CD14-positive monocyte (primary cell): ENCODE results near the gene ARHGAP33. TPM values are rescaled to one million over a fixed set of nuclear protein-coding genes. Genes with fewer than 3 reads are reported as not detected.
A peak's percentile ranks its signal among the peaks of the same experiment; 100 is the strongest.

Source experiments
- DNase-seq, 3 donors: peaks; one replicate each; pipeline ENCODE4 v3.0.0-alpha.2; 2011 to 2022
- H2AFZ ChIP-seq: 2 replicates; pipeline ENCODE4 v1.6.0; 2012; ENCODE audit warnings: mild to moderate bottlenecking, low read depth, low read length, inconsistent platforms; ENCODE audit not compliant: insufficient read depth, poor library complexity, severe bottlenecking
- H3K27ac ChIP-seq, 2 donors: 1 replicate in 1 of 2; 2 replicates in 1 of 2; pipeline ENCODE4 v1.5.1; 2012 to 2013; ENCODE audit warnings: low read length in 2 of 2, control low read depth in 1 of 2, inconsistent platforms in 1 of 2, low read depth in 1 of 2, mild to moderate bottlenecking in 1 of 2
- H3K27me3 ChIP-seq, 2 donors: one replicate each; pipeline versions ENCODE4 v1.6.0 to v1.6.1; 2011 to 2013; ENCODE audit warnings: low read length in 2 of 2; ENCODE audit not compliant: control insufficient read depth in 2 of 2, insufficient read depth in 2 of 2
- H3K36me3 ChIP-seq, 2 donors: replicated peaks in 1 of 2; 1 replicate in 1 of 2; 2 replicates in 1 of 2; pipeline versions ENCODE4 v1.5.1 to v1.6.1; 2012 to 2013; ENCODE audit warnings: low read length in 2 of 2, control low read depth in 1 of 2, inconsistent platforms in 1 of 2, mild to moderate bottlenecking in 1 of 2; ENCODE audit not compliant: insufficient read depth in 2 of 2, control insufficient read depth in 1 of 2
- H3K4me1 ChIP-seq, 2 donors: 1 replicate in 1 of 2; 2 replicates in 1 of 2; pipeline versions ENCODE4 v1.5.1 to v1.6.1; 2012 to 2013; ENCODE audit warnings: low read length in 2 of 2, control low read depth in 1 of 2, inconsistent platforms in 1 of 2, mild to moderate bottlenecking in 1 of 2, moderate library complexity in 1 of 2; ENCODE audit not compliant: insufficient read depth in 2 of 2, control insufficient read depth in 1 of 2
- H3K4me2 ChIP-seq: replicated peaks from 2 replicates; pipeline ENCODE3; 2012; ENCODE audit warnings: low read length, moderate library complexity, mild to moderate bottlenecking; ENCODE audit not compliant: poor library complexity, severe bottlenecking; ENCODE audit errors: extremely low read depth
- H3K4me3 ChIP-seq, 3 experiments: fragments of 200-600 bp in 1 of 3; sonication (generic) in 1 of 3; replicated peaks in 1 of 3; 1 replicate in 2 of 3; 2 replicates in 1 of 3; pipeline ENCODE4 v1.5.1; 2011 to 2013; ENCODE audit warnings: low read length in 3 of 3, mild to moderate bottlenecking in 3 of 3, control low read depth in 2 of 3, low read depth in 2 of 3, inconsistent platforms in 1 of 3, moderate library complexity in 1 of 3
- H3K79me2 ChIP-seq: 2 replicates; pipeline ENCODE4 v1.6.0; 2012; ENCODE audit warnings: mild to moderate bottlenecking, control low read depth, inconsistent platforms, low read length, moderate library complexity; ENCODE audit not compliant: insufficient read depth
- H3K9ac ChIP-seq: 2 replicates; pipeline ENCODE4 v1.6.0; 2017; ENCODE audit warnings: low read length, mild to moderate bottlenecking; ENCODE audit not compliant: insufficient read depth, poor library complexity, severe bottlenecking
- H3K9me3 ChIP-seq, 2 donors: replicated peaks in 1 of 2; 1 replicate in 1 of 2; 2 replicates in 1 of 2; pipeline versions ENCODE4 v1.5.1 to v1.6.1; 2012 to 2013; ENCODE audit warnings: low read length in 2 of 2, control low read depth in 1 of 2; ENCODE audit not compliant: control insufficient read depth in 1 of 2, insufficient read depth in 1 of 2
- H4K20me1 ChIP-seq: 2 replicates; pipeline ENCODE4 v1.6.0; 2012; ENCODE audit warnings: mild to moderate bottlenecking, low read length, control low read depth, moderate library complexity; ENCODE audit not compliant: insufficient read depth
- H3K27ac Mint-ChIP-seq, 7 donors: one replicate each; pipeline ENCODE4 v1.8.0; 2020; ENCODE audit warnings: mild to moderate bottlenecking in 7 of 7, mixed read lengths in 7 of 7, moderate library complexity in 6 of 7, inconsistent platforms in 2 of 7
- H3K27me3 Mint-ChIP-seq, 3 donors: one replicate each; pipeline ENCODE4 v1.8.0; 2021 to 2022; ENCODE audit warnings: low read depth in 3 of 3, mild to moderate bottlenecking in 3 of 3, mixed read lengths in 3 of 3, moderate library complexity in 3 of 3, inconsistent platforms in 1 of 3
- H3K36me3 Mint-ChIP-seq, 2 donors: one replicate each; pipeline ENCODE4 v1.8.0; 2020; ENCODE audit warnings: mixed read lengths in 2 of 2, inconsistent platforms in 1 of 2, mild to moderate bottlenecking in 1 of 2
- H3K4me1 Mint-ChIP-seq: one replicate; pipeline ENCODE4 v1.8.0; 2020; ENCODE audit warnings: mild to moderate bottlenecking, mixed read lengths
- H3K4me3 Mint-ChIP-seq, 2 donors: one replicate each; pipeline ENCODE4 v1.8.0; 2020; ENCODE audit warnings: mild to moderate bottlenecking in 2 of 2, mixed read lengths in 2 of 2, moderate library complexity in 1 of 2
- H3K9me3 Mint-ChIP-seq, 7 donors: one replicate each; pipeline ENCODE4 v1.8.0; 2020 to 2022; ENCODE audit warnings: mixed read lengths in 7 of 7, mild to moderate bottlenecking in 6 of 7, moderate library complexity in 6 of 7, inconsistent platforms in 2 of 7
- WGBS: methylation state at CpG from one replicate; pipeline ENCODE4 v1.1.5; 2013; ENCODE audit warnings: missing lambda C conversion rate; ENCODE audit not compliant: insufficient coverage; 5-methylcytosine and 5-hydroxymethylcytosine counted together
- intact Hi-C, 2 donors: fragments of 100-400 bp; cut with micrococcal nuclease; formaldehyde crosslinking; loops; one replicate each; pipeline versions ENCODE4 v1.15.0 to v1.15.1; 2023
- polyA plus RNA-seq, 3 donors: library from polyadenylated mRNA; depleted of rRNA in 1 of 3; unstranded in 2 of 3; stranded (reverse) in 1 of 3; fragments of 300-500 nt in 2 of 3; fragments of >200 nt in 1 of 3; fragmentation: Illumina TruSeq in 2 of 3; gene quantifications; 1 replicate in 2 of 3; 2 replicates in 1 of 3; pipeline ENCODE4 v1.2.3, GENCODE V29; 2012 to 2021
- TF ChIP-seq, protein P1 (sequence below): fragments of 200-600 bp; IDR thresholded peaks from one replicate; pipeline ENCODE4 v1.8.0; 2022; ENCODE audit warnings: antibody characterized with exemption, mild to moderate bottlenecking

Gene ARHGAP33
- polyA plus RNA-seq, 3 donors: 8.6 TPM; not detected in 2

DNA sequence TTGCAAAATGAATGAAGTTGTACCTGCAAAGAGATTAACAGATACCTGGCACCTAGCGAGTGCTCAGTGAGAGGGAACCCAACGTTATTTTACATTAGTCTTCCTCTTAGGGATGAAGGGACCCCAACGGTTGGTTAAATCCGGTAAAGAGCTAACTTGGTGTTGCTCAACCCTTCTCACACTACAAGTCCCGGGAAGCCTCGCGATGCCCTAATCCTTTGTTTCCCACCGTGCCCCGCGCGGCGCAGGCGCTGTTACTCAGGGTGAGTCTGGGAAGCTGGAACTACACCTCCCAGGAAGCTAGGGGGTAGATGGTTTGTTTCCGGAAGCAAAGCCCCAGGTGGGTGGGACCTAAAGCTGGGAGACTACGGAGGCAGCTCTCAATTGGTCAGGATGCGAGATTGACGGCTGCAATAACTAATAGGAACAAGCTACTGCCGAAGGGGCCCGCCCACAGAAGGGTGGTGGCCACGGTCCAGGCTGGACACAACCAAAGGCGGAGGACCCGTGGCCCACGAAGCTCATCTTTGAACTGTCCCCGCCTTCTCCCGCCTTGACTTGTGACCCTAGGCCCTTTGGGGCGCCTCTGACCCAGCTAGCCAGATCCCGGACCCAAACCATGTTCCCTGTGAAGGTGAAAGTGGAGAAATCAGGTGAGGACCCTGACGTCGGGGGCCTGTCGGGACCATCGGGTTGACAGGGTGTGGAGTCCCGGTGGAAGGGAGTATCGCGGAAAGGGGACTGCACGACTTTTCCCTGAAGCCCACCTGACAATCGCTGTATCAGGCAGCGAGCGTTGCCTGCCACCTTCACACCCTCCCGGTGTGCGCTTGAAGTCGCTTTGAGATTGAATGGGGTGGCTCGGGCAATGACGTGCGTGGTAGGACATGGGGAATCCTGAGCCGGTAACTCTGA is 27.0 kb upstream of the ARHGAP33 start, which contains the start of gene LIN37:
Gene LIN37, plus strand, starts transcription at position 471 of the 915 bp plus-strand sequence. Its CDS starts 149 bp downstream, at position 620.
- peaks cover 36% of the 10 kb centered on the region for H3K4me1 Mint-ChIP-seq
- peaks cover 22% of the 10 kb centered on the region in 2 donors for H3K36me3 Mint-ChIP-seq
- peak within 1 kb of the TSS; percentile 78 for H2AFZ ChIP-seq

DNA sequence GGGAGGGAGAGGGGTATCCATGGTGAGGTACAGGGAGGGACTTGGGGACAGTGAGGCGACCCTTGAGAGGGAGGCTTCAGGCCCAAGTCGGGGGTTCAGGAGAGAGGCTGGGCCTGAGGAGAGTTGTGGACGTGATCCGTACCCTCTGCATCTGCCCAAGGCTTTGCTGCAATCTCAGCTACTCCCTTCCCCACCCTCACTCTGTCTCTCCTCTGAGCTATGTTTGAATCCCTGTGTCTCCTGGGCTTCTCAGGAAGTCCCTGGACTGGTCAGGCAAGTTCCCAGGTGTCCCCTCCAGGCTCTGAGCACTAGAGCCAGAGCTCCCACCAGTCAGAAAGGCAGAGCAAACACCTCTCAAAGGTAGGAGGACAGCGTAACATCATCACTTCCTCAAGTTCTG is 25.2 kb upstream of the ARHGAP33 start:
- H3K4me2 ChIP-seq: no peak overlapping the region

More for the DNA sequence above, 27.0 kb upstream of the ARHGAP33 start, which contains the start of gene LIN37:
- Mint-ChIP-seq H3K4me3 (peak within 1 kb of the TSS; percentile 90 to 93), H3K27me3 (peaks cover 0 to 3% (median 0%) of the 10 kb centered on the region in 3 donors), H3K27ac (peak within 1 kb of the TSS; percentile 84 to 94 (median 91)), H3K9me3 (no peaks in the 10 kb centered on the region)
- TF ChIP-seq, protein P1, sequence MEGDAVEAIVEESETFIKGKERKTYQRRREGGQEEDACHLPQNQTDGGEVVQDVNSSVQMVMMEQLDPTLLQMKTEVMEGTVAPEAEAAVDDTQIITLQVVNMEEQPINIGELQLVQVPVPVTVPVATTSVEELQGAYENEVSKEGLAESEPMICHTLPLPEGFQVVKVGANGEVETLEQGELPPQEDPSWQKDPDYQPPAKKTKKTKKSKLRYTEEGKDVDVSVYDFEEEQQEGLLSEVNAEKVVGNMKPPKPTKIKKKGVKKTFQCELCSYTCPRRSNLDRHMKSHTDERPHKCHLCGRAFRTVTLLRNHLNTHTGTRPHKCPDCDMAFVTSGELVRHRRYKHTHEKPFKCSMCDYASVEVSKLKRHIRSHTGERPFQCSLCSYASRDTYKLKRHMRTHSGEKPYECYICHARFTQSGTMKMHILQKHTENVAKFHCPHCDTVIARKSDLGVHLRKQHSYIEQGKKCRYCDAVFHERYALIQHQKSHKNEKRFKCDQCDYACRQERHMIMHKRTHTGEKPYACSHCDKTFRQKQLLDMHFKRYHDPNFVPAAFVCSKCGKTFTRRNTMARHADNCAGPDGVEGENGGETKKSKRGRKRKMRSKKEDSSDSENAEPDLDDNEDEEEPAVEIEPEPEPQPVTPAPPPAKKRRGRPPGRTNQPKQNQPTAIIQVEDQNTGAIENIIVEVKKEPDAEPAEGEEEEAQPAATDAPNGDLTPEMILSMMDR: no peak
- peak within 1 kb of the TSS; percentile 64 to 96 (median 87) for H3K4me3 ChIP-seq
- H3K9me3 ChIP-seq: no peaks in the 10 kb centered on the region
- H3K4me2 ChIP-seq: peak within 1 kb of the TSS; percentile 87
- no peaks in the 10 kb centered on the region for H3K27me3 ChIP-seq
- peak within 1 kb of the TSS; percentile 11 to 71 for H3K27ac ChIP-seq
- H3K9ac ChIP-seq: peak within 1 kb of the TSS; percentile 68
- peak; percentile 99 to 100 (median 99) for DNase-seq
- peaks cover 13 to 16% of the 10 kb centered on the region in 2 donors for H3K36me3 ChIP-seq
- peaks cover 37 to 50% of the 10 kb centered on the region in 2 donors for H3K4me1 ChIP-seq
- H4K20me1 ChIP-seq: no peaks in the 10 kb centered on the region
- WGBS: 0% methylated on average over 19 of the region's 45 CpGs
- H3K79me2 ChIP-seq: peaks cover 46% of the 10 kb centered on the region
- intact Hi-C loops: loop anchor here (1.0 to 10.0 kb wide), 9 partner anchors 10 to 1586 kb away; partner anchors contain the start of genes CAPNS1 (in 1 of the 2), COX6B1 (in 1 of the 2), ETV2 (in 1 of the 2) and HCST (in 1 of the 2)

More for the DNA sequence above, 25.2 kb upstream of the ARHGAP33 start:
- Histone ChIP-seq H3K9me3 (no peaks in the 10 kb centered on the region), H3K27ac (no peak overlapping the region), H3K4me3 (no peak overlapping the region), H3K79me2 (peaks cover 34% of the 10 kb centered on the region), H2AFZ (no peak overlapping the region), H3K4me1 (peaks cover 26 to 40% of the 10 kb centered on the region in 2 donors), H3K9ac (no peak overlapping the region), H4K20me1 (no peaks in the 10 kb centered on the region), H3K27me3 (peaks cover 0 to 2% of the 10 kb centered on the region in 2 donors), H3K36me3 (peaks cover 24 to 30% of the 10 kb centered on the region in 2 donors)
- no peak for DNase-seq
- Mint-ChIP-seq H3K27me3 (peaks cover 3 to 8% (median 5%) of the 10 kb centered on the region in 3 donors), H3K9me3 (peaks cover 0 to 2% (median 0%) of the 10 kb centered on the region in 7 donors), H3K4me3 (no peak overlapping the region), H3K36me3 (peaks cover 35 to 40% of the 10 kb centered on the region in 2 donors), H3K27ac (no peak overlapping the region), H3K4me1 (peaks cover 30% of the 10 kb centered on the region)
- intact Hi-C loops: loop anchor here in 1 of 2 donors (10.0 kb wide), 1 partner anchor 365 kb away; the partner anchor contains the start of genes OVOL3, POLR2I and TBCB
- 78% methylated on average over 3 of the region's 5 CpGs for WGBS
- TF ChIP-seq, protein P1: no peak
